Gastrocnemius medialis (tissue), 4 donors: Measurements from ENCODE around the gene DGCR6L. TPM values are rescaled to one million over a fixed set of nuclear protein-coding genes. Genes with fewer than 3 reads are reported as not detected.
"Not testable (repeated sequence)": the region's sequence is repeated elsewhere in the genome, so short reads cannot be mapped to it uniquely, and the experiment has no call there.

Experiments
- ATAC-seq, 2 donors: fragments of 150-250 bp; one replicate each; pipeline ENCODE4 v1.9.1; 2016
- DNase-seq, 2 donors: peaks; one replicate each; pipeline ENCODE4 v3.0.0-alpha.2; 2019
- H3K27ac ChIP-seq, 4 donors: fragments of 200-600 bp; sonication (generic); 1 replicate in 1 of 4; 2 replicates in 3 of 4; pipeline ENCODE4 v1.5.1; 2016 to 2018; ENCODE audit warnings: mild to moderate bottlenecking in 2 of 4, moderate library complexity in 1 of 4
- H3K27me3 ChIP-seq, 3 donors: fragments of 200-600 bp; sonication (generic) in 2 of 3; 1 replicate in 1 of 3; 2 replicates in 2 of 3; pipeline versions ENCODE4 v1.5.1 to v1.6.0; 2016 to 2019; ENCODE audit warnings: mild to moderate bottlenecking in 1 of 3, moderate library complexity in 1 of 3
- H3K36me3 ChIP-seq, 2 donors: fragments of 200-600 bp; sonication (generic) in 1 of 2; one replicate each; pipeline ENCODE4 v1.5.1; 2017 to 2018
- H3K4me1 ChIP-seq, 2 donors: fragments of 200-600 bp; sonication (generic) in 1 of 2; one replicate each; pipeline ENCODE4 v1.5.1; 2016 to 2017; ENCODE audit warnings: mild to moderate bottlenecking in 2 of 2
- H3K4me3 ChIP-seq, 4 donors: fragments of 200-600 bp; sonication (generic) in 3 of 4; 1 replicate in 1 of 4; 2 replicates in 3 of 4; pipeline ENCODE4 v1.5.1; 2016 to 2019; ENCODE audit warnings: mild to moderate bottlenecking in 2 of 4
- H3K9me3 ChIP-seq, 3 donors: fragments of 200-600 bp; sonication (generic) in 2 of 3; 1 replicate in 1 of 3; 2 replicates in 2 of 3; pipeline ENCODE4 v1.5.1; 2016 to 2019
- CTCF ChIP-seq, 5 experiments: fragments of 450-650 bp in 3 of 5; fragments of 200-600 bp in 2 of 5; sonication (generic) in 2 of 5; IDR thresholded peaks in 4 of 5; conservative IDR thresholded peaks in 1 of 5; 1 replicate in 4 of 5; 2 replicates in 1 of 5; pipeline ENCODE4 v1.5.1; 2016 to 2019; ENCODE audit warnings: antibody characterized with exemption in 5 of 5, mild to moderate bottlenecking in 3 of 5, moderate library complexity in 3 of 5
- POLR2A ChIP-seq, 2 donors: fragments of 450-650 bp; IDR thresholded peaks; one replicate each; pipeline ENCODE4 v1.6.1; 2017; ENCODE audit warnings: antibody characterized with exemption in 2 of 2, mild to moderate bottlenecking in 2 of 2, moderate library complexity in 2 of 2
- in situ Hi-C, 4 donors: fragments of 200-750 bp; cut with MboI; loops; one replicate each; pipeline versions ENCODE4 v1.15.0 to v1.8.0; 2017; ENCODE audit warnings: low sequenced_read_pairs in 4 of 4
- intact Hi-C: fragments of 100-400 bp; cut with DNase I; formaldehyde crosslinking; loops from one replicate; pipeline ENCODE4 v1.15.1; 2023; ENCODE audit warnings: low total_unique reads
- total RNA-seq, 4 donors: library from RNA; depleted of rRNA; stranded (reverse); fragments of >200 nt; gene quantifications; one replicate each; pipeline versions ENCODE4 v1.1.0 to v1.2.3, GENCODE V29; 2016

DGCR6L gene
- total RNA-seq, 4 donors from 2014 or later, result 43.5 to 105 (median 67.5) TPM

- Histone ChIP-seq H3K36me3 (no peaks in the 10 kb centered on the region), H3K27me3 (peaks cover 14 to 21% (median 17%) of the 10 kb centered on the region in 3 donors), H3K9me3 (no peaks in the 10 kb centered on the region), H3K27ac (no peak overlapping the region), H3K4me3 (no peak overlapping the region), H3K4me1 (no peaks in the 10 kb centered on the region)
- no peak for TF ChIP-seq CTCF (IDR thresholded peaks at IDR 0.05 in 4 of 5, conservative IDR thresholded peaks at IDR 0.05 in 1 of 5)
- TF ChIP-seq POLR2A (IDR thresholded peaks at IDR 0.05), result no peak
- intact Hi-C loops (no loop called here), in situ Hi-C loops (no loop called here)
- DNase-seq, result no peak
- ATAC-seq, result no peak
These were observed 13.8 kb downstream of the DGCR6L start for GRCh38 chr22:20305894-20306645.

- intact Hi-C loops, in situ Hi-C loops, H3K4me3 ChIP-seq, H3K9me3 ChIP-seq, H3K36me3 ChIP-seq, DNase-seq, H3K27ac ChIP-seq, H3K4me1 ChIP-seq: not testable (repeated sequence)
- H3K27me3 ChIP-seq, result peaks cover 17 to 25% (median 22%) of the 10 kb centered on the region in 3 donors
- peak; percentile 64 to 82 for ATAC-seq
These were observed 14.5 kb downstream of the DGCR6L start for GRCh38 chr22:20305230-20305893.

- no peak for DNase-seq
- TF ChIP-seq CTCF (IDR thresholded peaks at IDR 0.05 in 4 of 5, conservative IDR thresholded peaks at IDR 0.05 in 1 of 5) (no peak), POLR2A (IDR thresholded peaks at IDR 0.05) (no peak)
- in situ Hi-C loops, result no loop called here
These were observed 15.2 kb downstream of the DGCR6L start for GRCh38 chr22:20304646-20305045.

GRCh38 chr22:20303229-20303534, 16.7 kb downstream of the DGCR6L start:
- H3K36me3 ChIP-seq, H3K4me3 ChIP-seq, DNase-seq, H3K27ac ChIP-seq, ATAC-seq, H3K4me1 ChIP-seq, intact Hi-C loops, in situ Hi-C loops, H3K9me3 ChIP-seq: not testable (repeated sequence)
- H3K27me3 ChIP-seq, result peaks cover 17 to 25% (median 22%) of the 10 kb centered on the region in 3 donors

More at GRCh38 chr22:20304646-20305045, 15.2 kb downstream of the DGCR6L start:
- no peak for ATAC-seq
- Histone ChIP-seq H3K4me3 (no peak overlapping the region), H3K27ac (no peak overlapping the region), H3K36me3 (no peaks in the 10 kb centered on the region), H3K9me3 (no peaks in the 10 kb centered on the region), H3K27me3 (peaks cover 17 to 25% (median 22%) of the 10 kb centered on the region in 3 donors), H3K4me1 (peaks cover 4% of the 10 kb centered on the region in 2 donors)
- intact Hi-C loops, result no loop called here

- H3K4me3 ChIP-seq, result no peak overlapping the region
- ATAC-seq, result no peak
- no peak for DNase-seq
- no peaks in the 10 kb centered on the region for H3K9me3 ChIP-seq
- no peak for TF ChIP-seq POLR2A (IDR thresholded peaks at IDR 0.05)
- TF ChIP-seq CTCF (IDR thresholded peaks at IDR 0.05 in 4 of 5, conservative IDR thresholded peaks at IDR 0.05 in 1 of 5), result no peak
- peaks cover 4 to 7% of the 10 kb centered on the region in 2 donors for H3K4me1 ChIP-seq
- H3K27me3 ChIP-seq, result peaks cover 17 to 25% (median 22%) of the 10 kb centered on the region in 3 donors
- in situ Hi-C loops (no loop called here), intact Hi-C loops (no loop called here)
- H3K27ac ChIP-seq, result no peak overlapping the region
- H3K36me3 ChIP-seq, result no peaks in the 10 kb centered on the region
These were observed 17.2 kb downstream of the DGCR6L start for GRCh38 chr22:20302438-20303228.
